ENCODE data around the gene CLASRP. TPM values are rescaled to one million over a fixed set of nuclear protein-coding genes. Genes with fewer than 3 reads are reported as not detected.

The CLASRP gene
- total RNA-seq, 3 donors from 2014 or later (not counting 1 experiment from before 2014, with no cell fraction given): 142 to 160 (median 146) TPM

- peaks cover 57% of the 10 kb centered on the region for H3K36me3 ChIP-seq (ENCODE audit: control insufficient read depth, insufficient read depth, low read length)
Observed at GRCh38 chr19:45063851-45064801, 25.3 kb downstream of the CLASRP start.

GRCh38 chr19:45066921-45067661, 28.2 kb downstream of the CLASRP start:
- TF ChIP-seq CTCF (IDR thresholded peaks at IDR 0.05): no peak
- Histone ChIP-seq H3K27ac (ENCODE audit: low read length) (no peak overlapping the region), H3K4me1 (ENCODE audit: control insufficient read depth, insufficient read depth, low read length) (no peaks in the 10 kb centered on the region), H3K9me3 (ENCODE audit: control insufficient read depth, insufficient read depth, low read length) (no peaks in the 10 kb centered on the region), H3K4me3 (ENCODE audit: low read length) (no peak overlapping the region), H3K27me3 (ENCODE audit: control insufficient read depth, insufficient read depth, low read length) (no peaks in the 10 kb centered on the region), H3K36me3 (ENCODE audit: control insufficient read depth, insufficient read depth, low read length) (peaks cover 55% of the 10 kb centered on the region)
- Mint-ChIP-seq H3K36me3 (no peaks in the 10 kb centered on the region), H3K4me1 (no peaks in the 10 kb centered on the region), H3K27ac (no peak overlapping the region), H3K4me3 (no peak overlapping the region), H3K27me3 (ENCODE audit: low read depth in 2 of 2) (no peaks in the 10 kb centered on the region), H3K9me3 (no peaks in the 10 kb centered on the region)
- intact Hi-C loops (cut with micrococcal nuclease): no loop called here
- no peak for DNase-seq
- ATAC-seq: no peak
- WGBS (ENCODE audit: insufficient coverage): 96% methylated on average over 38 of the region's 38 CpGs

More at GRCh38 chr19:45063851-45064801, 25.3 kb downstream of the CLASRP start:
- DNase-seq: no peak
- no peaks in the 10 kb centered on the region for H3K9me3 ChIP-seq (ENCODE audit: control insufficient read depth, insufficient read depth, low read length)
- H3K4me3 ChIP-seq (ENCODE audit: low read length): no peak overlapping the region
- no peaks in the 10 kb centered on the region for H3K27me3 Mint-ChIP-seq (ENCODE audit: low read depth in 2 of 2)
- no peak overlapping the region for H3K27ac ChIP-seq (ENCODE audit: low read length)
- 98% methylated on average over 85 of the region's 85 CpGs for WGBS (ENCODE audit: insufficient coverage)
- H3K27ac Mint-ChIP-seq: no peak overlapping the region
- H3K36me3 Mint-ChIP-seq: no peaks in the 10 kb centered on the region
- H3K4me1 Mint-ChIP-seq: peaks cover 7 to 11% of the 10 kb centered on the region in 2 donors
- no peaks in the 10 kb centered on the region for H3K27me3 ChIP-seq (ENCODE audit: control insufficient read depth, insufficient read depth, low read length)
- no peaks in the 10 kb centered on the region for H3K9me3 Mint-ChIP-seq
- no peak for ATAC-seq
- intact Hi-C loops (cut with micrococcal nuclease): no loop called here
- H3K4me3 Mint-ChIP-seq: no peak overlapping the region
- no peak for TF ChIP-seq CTCF (IDR thresholded peaks at IDR 0.05)
- peaks cover 7% of the 10 kb centered on the region for H3K4me1 ChIP-seq (ENCODE audit: control insufficient read depth, insufficient read depth, low read length)

- no peak overlapping the region for H3K27ac Mint-ChIP-seq
- H3K9me3 Mint-ChIP-seq: no peaks in the 10 kb centered on the region
- no peaks in the 10 kb centered on the region for H3K4me1 ChIP-seq (ENCODE audit: control insufficient read depth, insufficient read depth, low read length)
- no peak overlapping the region for H3K27ac ChIP-seq (ENCODE audit: low read length)
- WGBS (ENCODE audit: insufficient coverage): 91% methylated on average over 5 of the region's 10 CpGs
- H3K9me3 ChIP-seq (ENCODE audit: control insufficient read depth, insufficient read depth, low read length): no peaks in the 10 kb centered on the region
- TF ChIP-seq CTCF (IDR thresholded peaks at IDR 0.05): no peak
- no peaks in the 10 kb centered on the region for H3K4me1 Mint-ChIP-seq
- no peak overlapping the region for H3K4me3 ChIP-seq (ENCODE audit: low read length)
- intact Hi-C loops (cut with micrococcal nuclease): no loop called here
- H3K36me3 ChIP-seq (ENCODE audit: control insufficient read depth, insufficient read depth, low read length): peaks cover 56% of the 10 kb centered on the region
- H3K36me3 Mint-ChIP-seq: no peaks in the 10 kb centered on the region
- ATAC-seq: no peak
- no peaks in the 10 kb centered on the region for H3K27me3 Mint-ChIP-seq (ENCODE audit: low read depth in 2 of 2)
- DNase-seq: no peak
- no peaks in the 10 kb centered on the region for H3K27me3 ChIP-seq (ENCODE audit: control insufficient read depth, insufficient read depth, low read length)
- no peak overlapping the region for H3K4me3 Mint-ChIP-seq
Observed at GRCh38 chr19:45068041-45068440, 29.2 kb downstream of the CLASRP start.
